Ovary (tissue), 9 donors: Measurements from ENCODE around the gene FKBP10. TPM values are rescaled to one million over a fixed set of nuclear protein-coding genes. Genes with fewer than 3 reads are reported as not detected.
"Not testable (repeated sequence)": the region's sequence is repeated elsewhere in the genome, so short reads cannot be mapped to it uniquely, and the experiment has no call there.

Experiments used
- DNase-seq, 5 donors: peaks; one replicate each; pipeline ENCODE4 v3.0.0-alpha.2; 2019 to 2020
- H3K27ac ChIP-seq, 2 donors: fragments of 200-600 bp; one replicate each; pipeline versions ENCODE4 v1.5.1 to v1.8.0; 2019 to 2022
- H3K27me3 ChIP-seq: fragments of 200-600 bp; one replicate; pipeline ENCODE4 v1.8.0; 2022
- H3K36me3 ChIP-seq: fragments of 200-600 bp; sonication (generic); one replicate; pipeline ENCODE4 v1.5.1; 2019
- H3K4me1 ChIP-seq: one replicate; pipeline ENCODE4 v1.8.1; 2013; ENCODE audit warnings: mild to moderate bottlenecking, moderate library complexity; ENCODE audit not compliant: insufficient read depth
- H3K4me3 ChIP-seq: fragments of 200-600 bp; sonication (generic); one replicate; pipeline ENCODE4 v1.5.1; 2017
- H3K9me3 ChIP-seq, 2 donors: fragments of 200-600 bp in 1 of 2; sonication (generic) in 1 of 2; one replicate each; pipeline versions ENCODE4 v1.5.1 to v1.8.1; 2013 to 2019; ENCODE audit warnings: mild to moderate bottlenecking in 1 of 2, moderate library complexity in 1 of 2
- CTCF ChIP-seq, 3 donors: fragments of 450-650 bp in 2 of 3; fragments of 200-600 bp in 1 of 3; IDR thresholded peaks; one replicate each; pipeline versions ENCODE4 v1.5.1 to v1.8.0; 2016 to 2022; ENCODE audit warnings: antibody characterized with exemption in 3 of 3, mild to moderate bottlenecking in 1 of 3
- EP300 ChIP-seq: sonication (generic); formaldehyde crosslinking; IDR thresholded peaks from one replicate; pipeline ENCODE4 v1.6.1; 2017; ENCODE audit warnings: antibody characterized with exemption
- POLR2A ChIP-seq: fragments of 450-650 bp; IDR thresholded peaks from one replicate; pipeline ENCODE4 v1.6.1; 2017; ENCODE audit warnings: antibody characterized with exemption, mild to moderate bottlenecking, moderate library complexity
- WGBS, 3 donors: extraction: QIAGEN DNeasy Blood & Tissue Kit in 1 of 3; methylation state at CpG; one replicate each; pipeline versions ENCODE4 v1.1.5 to v1.1.7; 2013 to 2017; 5-methylcytosine and 5-hydroxymethylcytosine counted together
- intact Hi-C, 4 donors: fragments of 100-400 bp; cut with DNase I; formaldehyde crosslinking; loops; one replicate each; pipeline versions ENCODE4 v1.11.0 to v1.15.1; 2022 to 2023
- polyA plus RNA-seq, 2 donors: library from polyadenylated mRNA; stranded (reverse); fragments of 200-250 nt in 1 of 2; fragments of 350-450 nt in 1 of 2; fragmentation: Illumina TruSeq in 1 of 2; extraction: RNeasy Lipid Tissue Mini Kit (QIAGEN cat#74804) in 1 of 2; gene quantifications; one replicate each; pipeline ENCODE4 v1.2.3, GENCODE V29; 2013 to 2014
- total RNA-seq, 7 donors: library from RNA; depleted of rRNA in 2 of 7; stranded (reverse); fragments of >200 nt in 2 of 7; fragmentation: NEBNext Ultra II Directional in 3 of 7; extraction: Animal tissue kit (Norgen Biotek cat#: 25700) in 3 of 7; gene quantifications; one replicate each; pipeline versions ENCODE4 v1.1.0 to v1.2.4, GENCODE V29; 2016 to 2023
- donor health status: DM: no; HTN: no; CAD: no; lungs with moderate emphysema.
- donor health status: DM: no; HTN: no; CAD: no.
- donor health status: Bipolar disorder and iron deficiency.
- donor health status: DM: yes; HTN: yes; CAD: no.
- donor health status: DM: no; HTN: no; CAD: no.
- donor health status: DM: yes; HTN: yes; CAD: no.

FKBP10 gene
- total and polyA plus RNA-seq, 9 donors, result 37.1 to 106 (median 80.0) TPM

- Histone ChIP-seq H3K4me1 (peaks cover 2% of the 10 kb centered on the region), H3K36me3 (no peaks in the 10 kb centered on the region), H3K9me3 (no peaks in the 10 kb centered on the region), H3K4me3 (no peak overlapping the region), H3K27ac (no peak overlapping the region), H3K27me3 (no peaks in the 10 kb centered on the region)
- TF ChIP-seq POLR2A (no peak), EP300 (no peak), CTCF (IDR thresholded peaks at IDR 0.05) (no peak)
- DNase-seq, result no peak
- WGBS, 3 donors, result 92 to 94% (median 93%) methylated on average over 6 of the region's 6 CpGs
- intact Hi-C loops, result no loop called here
These were observed 32.2 kb downstream of the FKBP10 start for GRCh38 chr17:41844971-41845370.

DNA sequence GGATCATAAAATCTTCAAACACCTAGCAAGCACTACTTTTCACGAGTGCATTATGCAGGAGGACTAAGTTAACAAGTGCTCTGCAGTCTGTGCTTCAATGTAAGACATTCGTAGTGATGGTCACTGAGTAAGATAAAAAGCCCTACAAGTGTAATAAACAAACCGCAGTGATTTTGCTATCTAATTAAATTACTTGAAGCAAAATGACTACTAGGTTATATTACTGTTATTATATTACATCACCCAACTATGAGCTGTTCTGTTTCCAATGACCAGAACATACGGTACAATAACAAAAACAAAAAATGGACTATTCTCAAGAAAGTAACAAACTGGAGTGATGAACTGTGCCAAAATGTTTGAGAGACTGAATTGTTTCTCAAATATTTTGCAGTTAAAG, 36.0 kb downstream of the FKBP10 start:
- WGBS, 3 donors, result 18 to 38% (median 25%) methylated on average over 4 of the region's 4 CpGs
- TF ChIP-seq CTCF (IDR thresholded peaks at IDR 0.05) (no peak), POLR2A (no peak), EP300 (no peak)
- Histone ChIP-seq H3K4me3 (no peak overlapping the region), H3K36me3 (no peaks in the 10 kb centered on the region), H3K27ac (no peak overlapping the region), H3K4me1 (peaks cover 3% of the 10 kb centered on the region), H3K27me3 (no peaks in the 10 kb centered on the region), H3K9me3 (no peaks in the 10 kb centered on the region)
- no peak for DNase-seq
- intact Hi-C loops, result no loop called here

DNA sequence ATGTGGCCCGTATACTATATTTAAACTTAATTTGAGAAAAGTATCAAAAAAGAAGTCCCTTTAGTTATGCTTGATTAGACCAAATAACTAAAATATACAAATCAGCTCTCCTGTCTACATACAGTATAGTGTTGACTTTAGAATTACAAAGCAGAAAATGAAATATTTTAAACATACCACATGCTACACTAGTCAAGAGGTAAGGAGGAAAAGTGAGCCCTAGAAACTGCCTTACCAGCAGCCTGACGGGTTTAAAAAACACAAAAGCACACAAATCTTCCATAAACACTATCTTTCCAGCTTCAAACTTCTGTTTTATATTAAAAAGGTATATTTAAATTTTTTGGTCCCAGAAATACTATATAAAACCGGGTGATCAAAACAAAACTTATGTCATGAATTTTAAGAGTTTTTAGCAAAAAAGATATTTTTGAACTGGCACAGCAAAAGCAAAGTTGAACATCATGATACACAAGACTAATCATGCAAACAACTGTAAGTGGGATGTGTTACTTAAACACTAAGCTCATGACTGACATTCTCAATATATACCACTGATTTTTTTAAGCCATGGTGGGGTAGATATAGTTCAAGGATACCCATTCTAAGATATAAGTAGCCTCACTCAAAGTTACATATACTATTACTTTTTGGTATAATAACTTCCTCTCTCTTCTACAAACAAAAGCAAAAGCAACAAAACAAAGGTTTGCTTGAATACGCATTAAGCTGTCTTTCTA, 36.6 kb downstream of the FKBP10 start:
- TF ChIP-seq CTCF (IDR thresholded peaks at IDR 0.05), result no peak
- no peak for TF ChIP-seq POLR2A
- TF ChIP-seq EP300, result no peak
- Histone ChIP-seq H3K9me3 (no peaks in the 10 kb centered on the region), H3K4me1 (peaks cover 3% of the 10 kb centered on the region), H3K36me3 (no peaks in the 10 kb centered on the region), H3K27ac (no peak overlapping the region), H3K4me3 (no peak overlapping the region), H3K27me3 (no peaks in the 10 kb centered on the region)
- 44 to 51% (median 44%) methylated on average over 4 of the region's 4 CpGs for WGBS, 3 donors
- DNase-seq, result no peak
- intact Hi-C loops, result no loop called here

- H3K9me3 ChIP-seq, DNase-seq, H3K27me3 ChIP-seq, H3K4me1 ChIP-seq, H3K27ac ChIP-seq, intact Hi-C loops, H3K4me3 ChIP-seq, H3K36me3 ChIP-seq: not testable (repeated sequence)
- 95 to 97% (median 96%) methylated on average over 14 of the region's 14 CpGs for WGBS, 3 donors
These were observed 38.6 kb downstream of the FKBP10 start for GRCh38 chr17:41851382-41851781.

DNA sequence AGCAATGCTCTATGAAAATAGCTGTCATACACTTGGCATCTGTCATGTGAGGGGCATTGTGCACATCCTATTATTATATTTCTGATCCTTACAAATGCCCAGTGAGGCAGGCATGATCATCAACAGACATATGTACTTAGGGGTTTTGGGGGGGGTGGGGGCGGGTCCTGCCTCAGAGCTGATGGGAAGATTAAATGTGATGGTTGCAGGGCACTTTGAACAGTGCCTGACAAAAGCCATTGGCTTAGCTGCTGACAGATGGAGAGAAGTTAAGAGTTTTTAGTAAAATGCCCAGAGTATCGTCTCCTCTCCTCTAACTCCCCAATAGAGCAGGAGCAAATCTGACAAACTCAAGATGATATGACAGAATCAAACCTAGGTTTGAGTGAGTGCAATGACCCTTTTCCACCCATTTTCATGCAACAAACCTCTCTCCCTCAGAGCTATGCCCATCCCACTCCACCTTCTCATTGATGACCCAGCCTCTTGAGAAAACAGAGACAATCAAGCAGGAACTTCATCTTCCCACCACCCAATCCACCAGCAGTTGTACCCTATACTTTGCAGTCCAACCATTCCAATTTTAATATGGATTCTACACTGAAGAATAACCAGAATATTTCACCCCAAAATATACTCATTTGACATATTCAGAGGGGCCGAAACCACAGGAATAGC, 47.6 kb downstream of the FKBP10 start:
- Histone ChIP-seq H3K4me3 (no peak overlapping the region), H3K4me1 (peaks cover 12% of the 10 kb centered on the region), H3K9me3 (no peaks in the 10 kb centered on the region), H3K27ac (no peak overlapping the region), H3K27me3 (no peaks in the 10 kb centered on the region), H3K36me3 (no peaks in the 10 kb centered on the region)
- TF ChIP-seq CTCF (IDR thresholded peaks at IDR 0.05) (no peak), POLR2A (no peak), EP300 (no peak)
- 81 to 87% (median 86%) methylated on average over 3 of the region's 3 CpGs for whole genome bisulfite sequencing, 3 donors
- no peak for DNase-seq
- intact Hi-C loops, result loop anchor here in 1 of 4 donors (10.0 kb wide), 1 partner anchor 56 kb away; no protein-coding TSS in a partner anchor
